Ectodermal cell (in vitro differentiated cells): ENCODE measurements around the gene GJB2.
"Not testable (repeated sequence)": the region's sequence is repeated elsewhere in the genome, so short reads cannot be mapped to it uniquely, and the experiment has no call there.

ENCODE experiments used
- H3K27ac ChIP-seq: 2 replicates; pipeline ENCODE4 v1.7.0; 2013; ENCODE audit warnings: mild to moderate bottlenecking, low read depth, low read length; ENCODE audit not compliant: insufficient read depth, poor library complexity, severe bottlenecking
- H3K27me3 ChIP-seq: 2 replicates; pipeline ENCODE4 v1.7.0; 2013; ENCODE audit warnings: mild to moderate bottlenecking, low read length; ENCODE audit not compliant: insufficient read depth, control insufficient read depth, poor library complexity, severe bottlenecking
- H3K36me3 ChIP-seq: one replicate; pipeline ENCODE4 v1.7.0; 2013; ENCODE audit warnings: low read length; ENCODE audit not compliant: control insufficient read depth, insufficient read depth
- H3K4me1 ChIP-seq: one replicate; pipeline ENCODE4 v1.7.0; 2013; ENCODE audit warnings: low read length; ENCODE audit not compliant: control insufficient read depth, insufficient read depth
- H3K4me3 ChIP-seq: 2 replicates; pipeline ENCODE4 v1.7.0; 2013; ENCODE audit warnings: low read depth, low read length, control low read depth; ENCODE audit not compliant: insufficient read depth
- H3K9me3 ChIP-seq: 2 replicates; pipeline ENCODE4 v1.7.0; 2013; ENCODE audit warnings: mild to moderate bottlenecking, low read length, moderate library complexity; ENCODE audit not compliant: control insufficient read depth
- WGBS, 2 experiments: methylation state at CpG; one replicate each; pipeline ENCODE4 v1.1.7; 2013; ENCODE audit warnings: missing lambda C conversion rate in 2 of 2; 5-methylcytosine and 5-hydroxymethylcytosine counted together

The GJB2 gene

GRCh38 chr13:20153290-20153689 lies 39.4 kb downstream of the GJB2 start:
- not testable (repeated sequence) for H3K27ac ChIP-seq, H3K4me3 ChIP-seq, H3K4me1 ChIP-seq, H3K9me3 ChIP-seq, H3K36me3 ChIP-seq
- 93 to 94% methylated on average over 1 to 2 of the region's 2 CpGs for WGBS, 2 experiments
- peaks cover 14% of the 10 kb centered on the region for H3K27me3 ChIP-seq

- H3K27ac ChIP-seq = no peak overlapping the region
- H3K4me3 ChIP-seq = no peak overlapping the region
- H3K36me3 ChIP-seq = no peaks in the 10 kb centered on the region
- no peaks in the 10 kb centered on the region for H3K27me3 ChIP-seq
- WGBS, 2 experiments = 92% methylated on average over 11 of the region's 11 CpGs
- peaks cover 10% of the 10 kb centered on the region for H3K4me1 ChIP-seq
- H3K9me3 ChIP-seq = no peaks in the 10 kb centered on the region
Observed at GRCh38 chr13:20151612-20152011, 41.1 kb downstream of the GJB2 start.

- WGBS, 2 experiments = 78% methylated on average over 6 of the region's 6 CpGs
- H3K9me3 ChIP-seq = no peaks in the 10 kb centered on the region
- peaks cover 10% of the 10 kb centered on the region for H3K4me1 ChIP-seq
- no peak overlapping the region for H3K27ac ChIP-seq
- H3K27me3 ChIP-seq = no peaks in the 10 kb centered on the region
- no peak overlapping the region for H3K4me3 ChIP-seq
- no peaks in the 10 kb centered on the region for H3K36me3 ChIP-seq
Observed at GRCh38 chr13:20151016-20151415, 41.7 kb downstream of the GJB2 start.

GRCh38 chr13:20150561-20150960 lies 42.2 kb downstream of the GJB2 start:
- no peaks in the 10 kb centered on the region for H3K27me3 ChIP-seq
- no peaks in the 10 kb centered on the region for H3K9me3 ChIP-seq
- WGBS, 2 experiments = 92 to 93% methylated on average over 9 of the region's 9 CpGs
- H3K4me3 ChIP-seq = no peak overlapping the region
- H3K36me3 ChIP-seq = no peaks in the 10 kb centered on the region
- no peak overlapping the region for H3K27ac ChIP-seq
- peaks cover 10% of the 10 kb centered on the region for H3K4me1 ChIP-seq

GRCh38 chr13:20149762-20150161 lies 43.0 kb downstream of the GJB2 start:
- H3K9me3 ChIP-seq = no peaks in the 10 kb centered on the region
- H3K4me1 ChIP-seq = peaks cover 10% of the 10 kb centered on the region
- H3K27me3 ChIP-seq = no peaks in the 10 kb centered on the region
- no peak overlapping the region for H3K27ac ChIP-seq
- no peaks in the 10 kb centered on the region for H3K36me3 ChIP-seq
- 87 to 89% methylated on average over 9 of the region's 9 CpGs for WGBS, 2 experiments
- no peak overlapping the region for H3K4me3 ChIP-seq

- peaks cover 10% of the 10 kb centered on the region for H3K4me1 ChIP-seq
- H3K36me3 ChIP-seq = no peaks in the 10 kb centered on the region
- H3K4me3 ChIP-seq = no peak overlapping the region
- H3K9me3 ChIP-seq = no peaks in the 10 kb centered on the region
- 94 to 95% methylated on average over 16 of the region's 16 CpGs for WGBS, 2 experiments
- H3K27me3 ChIP-seq = no peaks in the 10 kb centered on the region
- H3K27ac ChIP-seq = no peak overlapping the region
Observed at GRCh38 chr13:20148501-20149183, 44.1 kb downstream of the GJB2 start.

- H3K27me3 ChIP-seq = no peaks in the 10 kb centered on the region
- 94 to 100% methylated on average over 1 of the region's 1 CpG for WGBS, 2 experiments
- no peak overlapping the region for H3K27ac ChIP-seq
- H3K36me3 ChIP-seq = no peaks in the 10 kb centered on the region
- no peaks in the 10 kb centered on the region for H3K9me3 ChIP-seq
- no peak overlapping the region for H3K4me3 ChIP-seq
- peaks cover 10% of the 10 kb centered on the region for H3K4me1 ChIP-seq
Observed at GRCh38 chr13:20146381-20146780, 46.4 kb downstream of the GJB2 start.

GRCh38 chr13:20145521-20145920 lies 47.2 kb downstream of the GJB2 start:
- H3K27ac ChIP-seq = no peak overlapping the region
- H3K9me3 ChIP-seq = no peaks in the 10 kb centered on the region
- H3K36me3 ChIP-seq = no peaks in the 10 kb centered on the region
- peaks cover 9% of the 10 kb centered on the region for H3K4me1 ChIP-seq
- no peak overlapping the region for H3K4me3 ChIP-seq
- no peaks in the 10 kb centered on the region for H3K27me3 ChIP-seq
- WGBS, 2 experiments = 75 to 77% methylated on average over 7 of the region's 7 CpGs

GRCh38 chr13:20144141-20144850 lies 48.4 kb downstream of the GJB2 start:
- H3K36me3 ChIP-seq = no peaks in the 10 kb centered on the region
- H3K9me3 ChIP-seq = no peaks in the 10 kb centered on the region
- no peak overlapping the region for H3K4me3 ChIP-seq
- no peak overlapping the region for H3K27ac ChIP-seq
- WGBS, 2 experiments = 91 to 92% methylated on average over 12 of the region's 12 CpGs
- H3K27me3 ChIP-seq = no peaks in the 10 kb centered on the region
- H3K4me1 ChIP-seq = no peaks in the 10 kb centered on the region

- H3K27me3 ChIP-seq = no peaks in the 10 kb centered on the region
- H3K36me3 ChIP-seq = no peaks in the 10 kb centered on the region
- H3K27ac ChIP-seq = no peak overlapping the region
- no peaks in the 10 kb centered on the region for H3K9me3 ChIP-seq
- H3K4me1 ChIP-seq = no peaks in the 10 kb centered on the region
- WGBS, 2 experiments = 96 to 97% methylated on average over 30 of the region's 30 CpGs
- H3K4me3 ChIP-seq = no peak overlapping the region
Observed at GRCh38 chr13:20142927-20143480, 49.7 kb downstream of the GJB2 start.
